ENCODE measurements around the gene SNX30. TPM values are rescaled to one million over a fixed set of nuclear protein-coding genes. Genes with fewer than 3 reads are reported as not detected.

The SNX30 gene
- total and polyA plus RNA-seq, 2 experiments from 2014 or later, result 8.5 to 26.7 TPM

DNA sequence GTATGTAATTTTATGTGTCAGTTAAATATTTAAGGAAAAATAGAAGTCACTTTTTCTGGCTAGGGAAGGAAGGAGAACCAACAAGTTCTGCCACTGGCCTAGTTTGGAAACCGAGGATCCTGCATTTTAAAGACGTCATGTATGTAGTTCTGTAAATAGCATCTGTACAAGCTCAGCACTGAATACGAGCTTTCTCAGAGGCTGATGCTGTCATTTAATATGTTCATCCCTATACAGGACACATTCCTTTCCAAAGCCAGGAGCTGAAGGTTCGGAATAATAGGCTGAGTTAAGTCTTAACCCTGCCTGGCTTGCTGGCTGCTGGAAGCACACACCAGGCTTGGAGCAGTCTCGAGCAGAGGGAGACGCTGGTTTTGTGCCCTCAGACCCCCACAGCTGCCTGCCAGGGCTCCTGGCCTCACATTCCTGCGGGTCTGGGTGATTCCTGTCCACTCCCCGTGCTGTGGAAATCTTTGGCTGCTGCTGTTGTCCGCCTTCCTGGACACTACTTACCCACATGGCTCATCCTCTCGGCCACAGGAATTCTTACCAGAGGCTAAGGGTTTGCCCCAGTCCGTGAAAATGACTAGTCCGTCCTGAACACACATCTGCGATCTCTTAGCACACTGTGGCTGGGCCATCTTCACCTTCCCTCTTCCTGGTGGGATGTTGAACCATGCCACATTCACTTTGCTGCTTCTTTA lies 103.5 kb downstream of the SNX30 start:
- no peaks in the 10 kb centered on the region for H3K9me2 ChIP-seq (ENCODE audit: insufficient read depth)
- WGBS, 2 experiments (ENCODE audit: low coverage in 1 of 2, low lambda C conversion rate in 2 of 2, missing lambda C conversion rate in 2 of 2), result 81 to 83% methylated on average over 13 of the region's 13 CpGs
- no peak overlapping the region for H2AFZ ChIP-seq
- peaks cover 10% of the 10 kb centered on the region for H3K4me1 ChIP-seq (ENCODE audit: insufficient read depth)
- H3K4me2 ChIP-seq (ENCODE audit: unreplicated experiment), result no peak overlapping the region
- H3K9me3 ChIP-seq (ENCODE audit: low read depth), result no peaks in the 10 kb centered on the region
- H3K79me2 ChIP-seq (ENCODE audit: insufficient read depth), result peaks cover 28% of the 10 kb centered on the region
- no peak for DNase-seq
- in situ Hi-C loops (cut with MboI), result no loop called here
- H3K36me3 ChIP-seq (ENCODE audit: low read depth), result peaks cover 4% of the 10 kb centered on the region; the same call in 1 of the 2 replicates
- no peak overlapping the region for H3K27ac ChIP-seq
- no peaks in the 10 kb centered on the region for H3K27me3 ChIP-seq (replicated peaks; ENCODE audit: insufficient read depth)
- no peaks in the 10 kb centered on the region for H4K20me1 ChIP-seq (ENCODE audit: insufficient read depth)
- H3F3A ChIP-seq (ENCODE audit: insufficient read depth), result peaks cover 12% of the 10 kb centered on the region
- TF ChIP-seq EZH2phosphoT487 (IDR thresholded peaks at IDR 0.05; ENCODE audit: insufficient read depth, low read depth), result no peak
- TF ChIP-seq EZH2 (IDR thresholded peaks at IDR 0.05; ENCODE audit: insufficient read depth, poor library complexity, severe bottlenecking), result no peak
- no peak overlapping the region for H3K9ac ChIP-seq
- H3K4me3 ChIP-seq, result no peak overlapping the region

DNA sequence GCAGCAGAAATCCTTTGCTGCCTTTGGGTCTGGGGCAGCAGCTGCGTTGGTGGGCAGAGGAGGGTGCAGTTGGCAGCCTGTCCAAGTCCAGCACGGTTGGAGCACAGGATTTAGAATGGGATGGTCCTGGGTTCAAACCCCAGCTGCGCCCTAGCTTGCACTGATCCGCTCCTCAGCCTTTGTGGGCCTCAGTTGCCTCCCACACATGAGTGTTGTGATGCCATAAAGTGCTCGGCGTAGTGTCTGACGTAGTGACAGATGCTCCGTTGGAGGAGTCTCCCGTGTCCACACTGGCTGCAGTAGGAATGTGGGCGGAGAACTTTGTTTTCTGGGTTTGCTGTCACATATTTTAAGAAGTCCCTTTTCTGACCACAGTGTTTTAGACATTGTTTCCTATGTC lies 104.1 kb downstream of the SNX30 start:
- H4K20me1 ChIP-seq (ENCODE audit: insufficient read depth), result no peaks in the 10 kb centered on the region
- no peak overlapping the region for H3K27ac ChIP-seq
- H2AFZ ChIP-seq, result no peak overlapping the region
- no peaks in the 10 kb centered on the region for H3K27me3 ChIP-seq (replicated peaks; ENCODE audit: insufficient read depth)
- H3K9me2 ChIP-seq (ENCODE audit: insufficient read depth), result no peaks in the 10 kb centered on the region
- no peaks in the 10 kb centered on the region for H3K9me3 ChIP-seq (ENCODE audit: low read depth)
- H3K4me3 ChIP-seq, result no peak overlapping the region
- peaks cover 18% of the 10 kb centered on the region for H3F3A ChIP-seq (ENCODE audit: insufficient read depth)
- H3K4me2 ChIP-seq (ENCODE audit: unreplicated experiment), result no peak overlapping the region
- peaks cover 31% of the 10 kb centered on the region for H3K79me2 ChIP-seq (ENCODE audit: insufficient read depth)
- H3K9ac ChIP-seq, result no peak overlapping the region
- 87 to 91% methylated on average over 10 of the region's 10 CpGs for WGBS, 2 experiments (ENCODE audit: low coverage in 1 of 2, low lambda C conversion rate in 2 of 2, missing lambda C conversion rate in 2 of 2)
- no peak for DNase-seq
- peaks cover 11% of the 10 kb centered on the region for H3K4me1 ChIP-seq (ENCODE audit: insufficient read depth)
- in situ Hi-C loops (cut with MboI), result no loop called here
- TF ChIP-seq EZH2phosphoT487 (IDR thresholded peaks at IDR 0.05; ENCODE audit: insufficient read depth, low read depth) (no peak), EZH2 (IDR thresholded peaks at IDR 0.05; ENCODE audit: insufficient read depth, poor library complexity, severe bottlenecking) (no peak)
- H3K36me3 ChIP-seq (ENCODE audit: low read depth), result peaks cover 4% of the 10 kb centered on the region; the same call in 1 of the 2 replicates

DNA sequence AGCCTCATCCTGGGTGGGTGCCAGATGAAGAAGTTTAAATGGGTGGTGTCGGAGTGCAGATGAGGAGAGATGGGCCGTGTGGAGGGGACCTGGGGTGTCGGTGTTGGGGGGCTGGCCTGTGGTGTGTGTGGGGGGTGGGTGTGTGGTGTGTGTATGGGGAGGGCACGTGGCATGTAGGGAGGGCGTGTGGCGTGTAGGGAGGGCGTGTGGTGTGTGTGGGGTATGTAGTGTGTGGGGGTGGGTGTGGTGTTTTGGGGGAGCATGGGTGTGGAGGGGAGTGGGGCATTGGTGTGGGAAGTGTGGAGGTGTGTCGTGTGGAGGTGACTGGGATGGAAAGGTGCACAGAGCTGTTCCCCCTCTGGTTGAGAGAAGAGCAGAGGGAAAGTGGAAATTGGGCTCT lies 105.6 kb downstream of the SNX30 start:
- in situ Hi-C loops (cut with MboI), result no loop called here
- peaks cover 18% of the 10 kb centered on the region for H3K4me1 ChIP-seq (ENCODE audit: insufficient read depth)
- WGBS, 2 experiments (ENCODE audit: low coverage in 1 of 2, low lambda C conversion rate in 2 of 2, missing lambda C conversion rate in 2 of 2), result 92 to 96% methylated on average over 3 to 8 of the region's 8 CpGs

DNA sequence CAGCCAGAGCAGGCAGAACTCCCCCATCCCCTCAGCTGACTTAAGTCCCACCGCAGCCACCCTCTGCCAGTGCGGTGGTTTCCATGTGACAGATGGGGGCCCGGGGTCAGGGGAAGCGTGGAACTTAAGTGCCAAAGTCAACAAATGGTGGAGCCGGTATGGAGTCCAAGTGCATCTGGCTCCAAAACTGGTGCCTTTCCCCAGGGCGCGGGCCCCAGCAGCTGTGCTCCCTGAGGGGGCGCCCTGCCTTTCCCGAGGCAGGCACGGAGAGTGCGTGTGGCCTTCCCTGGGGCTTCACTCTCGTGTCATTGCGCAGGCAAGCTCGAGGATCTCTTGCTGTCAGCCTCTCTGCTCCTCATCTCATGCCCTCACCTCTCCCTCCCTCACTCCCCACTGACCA lies 106.3 kb downstream of the SNX30 start:
- no peak for DNase-seq
- 95 to 96% methylated on average over 14 of the region's 14 CpGs for WGBS, 2 experiments (ENCODE audit: low coverage in 1 of 2, low lambda C conversion rate in 2 of 2, missing lambda C conversion rate in 2 of 2)

More for the DNA sequence above, 105.6 kb downstream of the SNX30 start:
- H2AFZ ChIP-seq, result no peak overlapping the region
- no peaks in the 10 kb centered on the region for H3K9me3 ChIP-seq (ENCODE audit: low read depth)
- H3K4me2 ChIP-seq (ENCODE audit: unreplicated experiment), result no peak overlapping the region
- DNase-seq, result no peak
- H3K9ac ChIP-seq, result no peak overlapping the region
- peaks cover 18% of the 10 kb centered on the region for H3F3A ChIP-seq (ENCODE audit: insufficient read depth)
- no peak overlapping the region for H3K4me3 ChIP-seq
- H3K27ac ChIP-seq, result no peak overlapping the region
- no peaks in the 10 kb centered on the region for H3K27me3 ChIP-seq (replicated peaks; ENCODE audit: insufficient read depth)
- TF ChIP-seq EZH2phosphoT487 (IDR thresholded peaks at IDR 0.05; ENCODE audit: insufficient read depth, low read depth) (no peak), EZH2 (IDR thresholded peaks at IDR 0.05; ENCODE audit: insufficient read depth, poor library complexity, severe bottlenecking) (no peak)
- H3K9me2 ChIP-seq (ENCODE audit: insufficient read depth), result no peaks in the 10 kb centered on the region
- peaks cover 4% of the 10 kb centered on the region; the same call in 1 of the 2 replicates for H3K36me3 ChIP-seq (ENCODE audit: low read depth)
- peaks cover 46% of the 10 kb centered on the region for H3K79me2 ChIP-seq (ENCODE audit: insufficient read depth)
- H4K20me1 ChIP-seq (ENCODE audit: insufficient read depth), result no peaks in the 10 kb centered on the region

More for the DNA sequence above, 106.3 kb downstream of the SNX30 start:
- in situ Hi-C loops (cut with MboI), result no loop called here
- no peaks in the 10 kb centered on the region for H3K9me3 ChIP-seq (ENCODE audit: low read depth)
- TF ChIP-seq EZH2 (IDR thresholded peaks at IDR 0.05; ENCODE audit: insufficient read depth, poor library complexity, severe bottlenecking), result no peak
- TF ChIP-seq EZH2phosphoT487 (IDR thresholded peaks at IDR 0.05; ENCODE audit: insufficient read depth, low read depth), result no peak
- peaks cover 49% of the 10 kb centered on the region for H3K79me2 ChIP-seq (ENCODE audit: insufficient read depth)
- H3K9me2 ChIP-seq (ENCODE audit: insufficient read depth), result no peaks in the 10 kb centered on the region
- no peak overlapping the region for H3K27ac ChIP-seq
- no peak overlapping the region for H3K4me2 ChIP-seq (ENCODE audit: unreplicated experiment)
- H4K20me1 ChIP-seq (ENCODE audit: insufficient read depth), result no peaks in the 10 kb centered on the region
- H3K4me1 ChIP-seq (ENCODE audit: insufficient read depth), result peaks cover 20% of the 10 kb centered on the region
- no peaks in the 10 kb centered on the region for H3K27me3 ChIP-seq (replicated peaks; ENCODE audit: insufficient read depth)
- H3K36me3 ChIP-seq (ENCODE audit: low read depth), result peaks cover 4% of the 10 kb centered on the region; the same call in 1 of the 2 replicates
- H3K4me3 ChIP-seq, result no peak overlapping the region
- H2AFZ ChIP-seq, result no peak overlapping the region
- peaks cover 18% of the 10 kb centered on the region for H3F3A ChIP-seq (ENCODE audit: insufficient read depth)
- no peak overlapping the region for H3K9ac ChIP-seq
